ENCODE data around the gene SFXN3. TPM values are rescaled to one million over a fixed set of nuclear protein-coding genes. Genes with fewer than 3 reads are reported as not detected.

SFXN3 gene
- total and polyA plus RNA-seq, 2 experiments from 2014 or later: 93.6 to 102 TPM

GRCh38 chr10:101063548-101064414 is 32.7 kb downstream of the SFXN3 start:
- Histone ChIP-seq H3K4me1 (ENCODE audit: insufficient read depth) (peaks cover 31% of the 10 kb centered on the region), H3K36me3 (replicated peaks; ENCODE audit: insufficient read depth, low read depth) (no peaks in the 10 kb centered on the region), H4K20me1 (ENCODE audit: insufficient read depth, poor library complexity, severe bottlenecking) (no peaks in the 10 kb centered on the region), H3K27me3 (no peaks in the 10 kb centered on the region), H3K4me3 (no peak overlapping the region), H3K4me2 (peak overlapping the region; percentile 90), H2AFZ (no peak overlapping the region), H3K9me3 (ENCODE audit: low read depth) (no peaks in the 10 kb centered on the region), H3K27ac (no peak overlapping the region), H3K79me2 (peaks cover 17% of the 10 kb centered on the region), H3K9me2 (replicated peaks; ENCODE audit: insufficient read depth) (no peaks in the 10 kb centered on the region)
- WGBS (ENCODE audit: low lambda C conversion rate, missing lambda C conversion rate): 55% methylated on average over 15 of the region's 15 CpGs
- no peak for TF ChIP-seq EZH2 (IDR thresholded peaks at IDR 0.05; ENCODE audit: borderline replicate concordance)
- no peak for DNase-seq (ENCODE audit: low spot score)

- Histone ChIP-seq H3K27ac (peak overlapping the region; percentile 95), H3K4me3 (no peak overlapping the region), H3K4me2 (no peak overlapping the region), H4K20me1 (ENCODE audit: insufficient read depth, poor library complexity, severe bottlenecking) (no peaks in the 10 kb centered on the region), H3K79me2 (peaks cover 10% of the 10 kb centered on the region), H3K36me3 (replicated peaks; ENCODE audit: insufficient read depth, low read depth) (no peaks in the 10 kb centered on the region), H3K9me3 (ENCODE audit: low read depth) (no peaks in the 10 kb centered on the region), H3K27me3 (no peaks in the 10 kb centered on the region), H2AFZ (no peak overlapping the region), H3K9me2 (replicated peaks; ENCODE audit: insufficient read depth) (no peaks in the 10 kb centered on the region), H3K4me1 (ENCODE audit: insufficient read depth) (peaks cover 31% of the 10 kb centered on the region)
- WGBS (ENCODE audit: low lambda C conversion rate, missing lambda C conversion rate): 94% methylated on average over 9 of the region's 9 CpGs
- no peak for DNase-seq (ENCODE audit: low spot score)
- TF ChIP-seq EZH2phosphoT487 (IDR thresholded peaks at IDR 0.05; ENCODE audit: low read depth, severe bottlenecking, unreplicated experiment): no peak
- TF ChIP-seq, protein P1, sequence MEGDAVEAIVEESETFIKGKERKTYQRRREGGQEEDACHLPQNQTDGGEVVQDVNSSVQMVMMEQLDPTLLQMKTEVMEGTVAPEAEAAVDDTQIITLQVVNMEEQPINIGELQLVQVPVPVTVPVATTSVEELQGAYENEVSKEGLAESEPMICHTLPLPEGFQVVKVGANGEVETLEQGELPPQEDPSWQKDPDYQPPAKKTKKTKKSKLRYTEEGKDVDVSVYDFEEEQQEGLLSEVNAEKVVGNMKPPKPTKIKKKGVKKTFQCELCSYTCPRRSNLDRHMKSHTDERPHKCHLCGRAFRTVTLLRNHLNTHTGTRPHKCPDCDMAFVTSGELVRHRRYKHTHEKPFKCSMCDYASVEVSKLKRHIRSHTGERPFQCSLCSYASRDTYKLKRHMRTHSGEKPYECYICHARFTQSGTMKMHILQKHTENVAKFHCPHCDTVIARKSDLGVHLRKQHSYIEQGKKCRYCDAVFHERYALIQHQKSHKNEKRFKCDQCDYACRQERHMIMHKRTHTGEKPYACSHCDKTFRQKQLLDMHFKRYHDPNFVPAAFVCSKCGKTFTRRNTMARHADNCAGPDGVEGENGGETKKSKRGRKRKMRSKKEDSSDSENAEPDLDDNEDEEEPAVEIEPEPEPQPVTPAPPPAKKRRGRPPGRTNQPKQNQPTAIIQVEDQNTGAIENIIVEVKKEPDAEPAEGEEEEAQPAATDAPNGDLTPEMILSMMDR (IDR thresholded peaks at IDR 0.05; ENCODE audit: poor library complexity): no peak
- TF ChIP-seq EZH2 (IDR thresholded peaks at IDR 0.05; ENCODE audit: borderline replicate concordance): no peak
Measured at GRCh38 chr10:101064415-101065030, 33.5 kb downstream of the SFXN3 start.

DNA sequence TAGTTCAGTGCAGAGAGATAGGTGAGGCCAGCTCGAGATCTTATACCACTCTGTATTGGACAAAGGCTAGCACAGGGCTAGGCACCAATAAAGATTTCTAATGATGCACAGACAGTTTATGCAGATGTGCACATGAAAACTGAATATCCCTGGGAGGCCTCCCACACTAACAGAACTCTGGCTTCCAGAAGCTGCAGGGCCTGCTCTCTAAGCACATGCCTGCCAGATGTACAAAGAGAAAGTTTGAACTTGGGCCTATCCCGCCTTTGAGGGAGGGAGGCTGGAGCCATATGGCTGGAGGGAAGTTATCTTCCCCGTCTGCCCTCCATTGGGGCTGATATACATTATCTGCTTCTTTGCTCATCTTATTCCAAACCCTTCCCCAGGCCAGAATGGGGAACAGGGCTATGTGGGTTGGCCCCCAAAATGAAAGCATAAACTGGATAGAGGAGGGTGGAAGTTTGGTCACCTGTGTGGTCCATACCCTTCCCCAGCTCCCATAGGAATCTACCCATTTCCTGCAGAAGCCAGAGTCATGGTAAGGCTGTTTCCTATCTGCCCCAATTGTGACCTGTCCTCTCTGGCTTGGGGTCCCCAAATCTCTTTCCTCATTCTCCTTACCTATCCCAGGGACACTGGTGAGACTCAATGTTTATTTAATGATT is 34.6 kb downstream of the SFXN3 start:
- Histone ChIP-seq H3K27me3 (no peaks in the 10 kb centered on the region), H3K9me2 (replicated peaks; ENCODE audit: insufficient read depth) (no peaks in the 10 kb centered on the region), H3K79me2 (peaks cover 8% of the 10 kb centered on the region), H3K4me1 (ENCODE audit: insufficient read depth) (peaks cover 31% of the 10 kb centered on the region), H3K36me3 (replicated peaks; ENCODE audit: insufficient read depth, low read depth) (no peaks in the 10 kb centered on the region), H4K20me1 (ENCODE audit: insufficient read depth, poor library complexity, severe bottlenecking) (no peaks in the 10 kb centered on the region), H3K9me3 (ENCODE audit: low read depth) (no peaks in the 10 kb centered on the region), H3K4me3 (no peak overlapping the region), H3K27ac (peak overlapping the region; percentile 95), H2AFZ (no peak overlapping the region), H3K4me2 (peak overlapping the region; percentile 96)
- 82% methylated on average over 3 of the region's 3 CpGs for WGBS (ENCODE audit: low lambda C conversion rate, missing lambda C conversion rate)
- TF ChIP-seq, protein P1 (IDR thresholded peaks at IDR 0.05; ENCODE audit: poor library complexity): no peak
- TF ChIP-seq EZH2 (IDR thresholded peaks at IDR 0.05; ENCODE audit: borderline replicate concordance): no peak
- TF ChIP-seq EZH2phosphoT487 (IDR thresholded peaks at IDR 0.05; ENCODE audit: low read depth, severe bottlenecking, unreplicated experiment): no peak
- DNase-seq (ENCODE audit: low spot score): no peak
